Stimulated activated CD4-positive, alpha-beta T cell treated with anti-CD3 and anti-CD28 coated beads, Interleukin-15, amount 100 ng/mL, for 1 hour (primary cell): ENCODE measurements around the gene KANSL1.
A peak's percentile ranks its signal among the peaks of the same experiment; 100 is the strongest.
"Not testable (repeated sequence)": the region's sequence is repeated elsewhere in the genome, so short reads cannot be mapped to it uniquely, and the experiment has no call there.

Source experiments
- DNase-seq, 2 donors: peaks; one replicate each; pipeline ENCODE4 v3.0.0-alpha.2; 2020; ENCODE audit warnings: low read depth in 1 of 2, low spot score in 1 of 2

KANSL1 gene, protein sequence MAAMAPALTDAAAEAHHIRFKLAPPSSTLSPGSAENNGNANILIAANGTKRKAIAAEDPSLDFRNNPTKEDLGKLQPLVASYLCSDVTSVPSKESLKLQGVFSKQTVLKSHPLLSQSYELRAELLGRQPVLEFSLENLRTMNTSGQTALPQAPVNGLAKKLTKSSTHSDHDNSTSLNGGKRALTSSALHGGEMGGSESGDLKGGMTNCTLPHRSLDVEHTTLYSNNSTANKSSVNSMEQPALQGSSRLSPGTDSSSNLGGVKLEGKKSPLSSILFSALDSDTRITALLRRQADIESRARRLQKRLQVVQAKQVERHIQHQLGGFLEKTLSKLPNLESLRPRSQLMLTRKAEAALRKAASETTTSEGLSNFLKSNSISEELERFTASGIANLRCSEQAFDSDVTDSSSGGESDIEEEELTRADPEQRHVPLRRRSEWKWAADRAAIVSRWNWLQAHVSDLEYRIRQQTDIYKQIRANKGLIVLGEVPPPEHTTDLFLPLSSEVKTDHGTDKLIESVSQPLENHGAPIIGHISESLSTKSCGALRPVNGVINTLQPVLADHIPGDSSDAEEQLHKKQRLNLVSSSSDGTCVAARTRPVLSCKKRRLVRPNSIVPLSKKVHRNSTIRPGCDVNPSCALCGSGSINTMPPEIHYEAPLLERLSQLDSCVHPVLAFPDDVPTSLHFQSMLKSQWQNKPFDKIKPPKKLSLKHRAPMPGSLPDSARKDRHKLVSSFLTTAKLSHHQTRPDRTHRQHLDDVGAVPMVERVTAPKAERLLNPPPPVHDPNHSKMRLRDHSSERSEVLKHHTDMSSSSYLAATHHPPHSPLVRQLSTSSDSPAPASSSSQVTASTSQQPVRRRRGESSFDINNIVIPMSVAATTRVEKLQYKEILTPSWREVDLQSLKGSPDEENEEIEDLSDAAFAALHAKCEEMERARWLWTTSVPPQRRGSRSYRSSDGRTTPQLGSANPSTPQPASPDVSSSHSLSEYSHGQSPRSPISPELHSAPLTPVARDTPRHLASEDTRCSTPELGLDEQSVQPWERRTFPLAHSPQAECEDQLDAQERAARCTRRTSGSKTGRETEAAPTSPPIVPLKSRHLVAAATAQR (N-terminal part only)

DNA sequence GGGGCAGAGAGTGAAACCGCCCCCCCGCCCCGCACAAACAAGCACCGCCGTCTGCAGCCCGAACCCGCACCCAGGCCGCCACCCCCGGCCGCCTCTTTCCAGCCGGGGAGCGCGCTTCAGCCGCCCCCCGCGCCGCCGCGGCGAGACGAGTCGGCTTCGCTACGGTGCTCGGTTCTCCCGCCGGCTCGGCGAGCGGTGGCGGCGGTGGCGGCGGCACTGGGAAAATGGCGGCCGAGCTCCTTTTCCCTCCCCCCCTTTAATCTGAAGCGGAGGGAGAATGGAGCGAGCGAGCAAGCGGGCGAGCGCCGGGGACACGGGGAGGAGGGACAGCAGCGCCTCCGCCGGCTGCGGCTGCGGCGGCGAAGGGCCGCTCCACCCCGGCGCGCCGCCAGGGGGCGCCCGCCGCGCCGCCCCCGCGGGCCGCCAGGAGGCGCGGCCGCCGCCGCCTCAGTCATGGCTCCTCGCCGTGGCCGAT is at the start of gene KANSL1:
KANSL1 (minus strand) TSS at position 279 of the 475 bp plus-strand sequence. CDS start 21,286 bp downstream, outside the sequence.
- DNase-seq: peak; percentile 79 to 82

DNA sequence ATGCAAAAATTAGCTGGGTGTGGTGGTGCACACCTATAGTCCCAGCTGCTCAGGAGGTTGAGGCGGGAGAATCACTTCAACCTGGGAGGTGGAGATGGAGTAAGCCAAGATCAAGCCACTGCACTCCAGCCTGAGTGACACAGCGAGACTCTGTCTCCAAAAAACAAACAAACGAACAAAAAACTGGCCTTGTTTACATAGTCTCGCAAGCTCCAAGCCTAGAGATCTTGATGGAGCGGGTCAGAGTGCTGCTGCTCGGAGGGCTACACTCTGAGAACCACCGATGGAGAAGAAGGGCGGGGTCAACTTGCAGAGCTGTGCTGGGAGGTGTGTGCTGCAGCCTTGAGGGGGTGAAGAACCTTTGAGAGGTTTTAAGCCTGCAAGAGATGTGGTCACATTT is 38.1 kb upstream of the KANSL1 start:
- DNase-seq: not testable (repeated sequence)

DNA sequence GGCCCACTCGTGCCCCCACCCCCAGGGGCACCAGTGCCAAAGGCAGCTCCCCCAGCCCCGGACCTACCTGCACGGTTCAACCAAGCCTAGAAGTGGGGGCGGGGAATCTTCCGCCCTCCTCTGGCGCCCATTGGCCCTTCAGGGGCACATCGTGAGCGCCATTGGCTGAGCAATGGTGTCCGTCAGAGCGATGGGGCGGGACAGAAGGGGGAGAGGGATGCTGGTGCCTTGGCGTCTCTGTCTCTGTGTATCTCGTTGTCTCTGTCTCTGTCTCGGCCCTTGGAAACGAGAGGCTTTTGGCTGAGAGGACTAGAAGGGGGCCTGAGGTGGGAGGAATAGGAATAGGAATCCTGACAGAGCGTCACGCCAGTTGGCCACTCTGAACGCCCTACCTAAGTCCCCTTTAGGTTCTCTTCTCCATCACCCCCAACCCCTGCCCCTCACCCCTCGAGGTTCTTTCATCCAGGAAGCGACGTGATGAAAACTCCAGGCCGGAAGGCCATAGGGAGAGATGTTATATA is 32.1 kb upstream of the KANSL1 start:
- DNase-seq: peak; percentile 90 to 92

DNA sequence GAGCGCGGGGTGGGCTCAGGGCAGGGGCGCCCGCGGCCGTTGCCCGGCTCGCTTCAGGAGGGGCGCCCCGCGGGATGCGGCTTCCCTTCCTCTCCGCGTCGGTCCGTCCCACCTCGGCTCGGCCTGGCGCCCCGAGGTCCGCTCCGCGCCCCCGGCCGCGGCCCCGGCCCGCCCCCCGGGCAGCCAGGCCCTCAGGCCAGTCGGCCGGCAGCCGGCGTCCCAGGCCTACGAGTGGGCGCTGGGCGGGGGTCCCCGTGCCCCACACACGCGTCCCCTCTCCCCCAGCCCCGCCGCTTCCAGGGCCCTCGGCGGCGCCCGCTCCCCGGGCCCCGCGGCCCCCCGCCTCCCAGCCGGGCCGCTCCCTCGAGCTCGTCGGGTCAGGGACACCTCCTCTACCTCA is 31.6 kb upstream of the KANSL1 start:
- peak in 1 of 2 donors; percentile 4 for DNase-seq

DNA sequence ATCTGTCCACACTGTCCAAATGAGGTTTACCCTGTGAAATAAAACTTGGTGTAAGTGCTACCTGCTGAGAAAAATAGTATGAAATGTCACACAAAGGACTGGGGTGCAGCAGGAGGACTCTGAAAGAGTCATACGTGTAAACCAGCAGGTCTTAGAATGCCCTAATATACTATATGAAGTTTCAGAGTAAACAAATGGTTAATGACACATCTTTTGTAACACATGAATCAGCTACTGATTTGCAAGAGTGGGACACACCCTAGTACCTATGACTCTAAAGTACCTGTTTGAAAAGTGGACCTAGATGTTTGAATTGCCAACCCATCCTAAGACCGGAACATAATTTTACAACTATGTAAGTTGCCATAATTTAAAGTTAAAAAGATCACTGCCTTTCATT is 29.8 kb upstream of the KANSL1 start:
- DNase-seq: not testable (repeated sequence)

DNA sequence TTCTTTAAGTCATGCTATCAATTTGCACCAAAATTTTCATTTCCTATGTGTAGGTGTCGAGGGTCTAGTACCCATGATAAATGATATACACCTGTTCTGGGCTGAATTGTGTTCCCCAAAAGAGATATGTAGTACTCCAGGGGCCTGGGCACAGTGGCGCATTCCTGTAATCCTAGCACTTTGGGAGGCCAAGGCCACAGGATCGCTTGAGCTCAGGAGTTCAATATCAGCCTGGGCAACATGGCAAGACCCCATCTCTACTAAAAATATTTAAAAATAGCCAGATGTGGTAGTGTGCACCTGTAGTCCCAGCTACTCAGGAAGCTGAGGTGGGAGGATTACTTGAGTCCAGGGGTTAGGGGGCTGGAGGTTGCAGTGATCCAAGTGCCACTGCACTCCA is 23.5 kb upstream of the KANSL1 start:
- DNase-seq: no peak

DNA sequence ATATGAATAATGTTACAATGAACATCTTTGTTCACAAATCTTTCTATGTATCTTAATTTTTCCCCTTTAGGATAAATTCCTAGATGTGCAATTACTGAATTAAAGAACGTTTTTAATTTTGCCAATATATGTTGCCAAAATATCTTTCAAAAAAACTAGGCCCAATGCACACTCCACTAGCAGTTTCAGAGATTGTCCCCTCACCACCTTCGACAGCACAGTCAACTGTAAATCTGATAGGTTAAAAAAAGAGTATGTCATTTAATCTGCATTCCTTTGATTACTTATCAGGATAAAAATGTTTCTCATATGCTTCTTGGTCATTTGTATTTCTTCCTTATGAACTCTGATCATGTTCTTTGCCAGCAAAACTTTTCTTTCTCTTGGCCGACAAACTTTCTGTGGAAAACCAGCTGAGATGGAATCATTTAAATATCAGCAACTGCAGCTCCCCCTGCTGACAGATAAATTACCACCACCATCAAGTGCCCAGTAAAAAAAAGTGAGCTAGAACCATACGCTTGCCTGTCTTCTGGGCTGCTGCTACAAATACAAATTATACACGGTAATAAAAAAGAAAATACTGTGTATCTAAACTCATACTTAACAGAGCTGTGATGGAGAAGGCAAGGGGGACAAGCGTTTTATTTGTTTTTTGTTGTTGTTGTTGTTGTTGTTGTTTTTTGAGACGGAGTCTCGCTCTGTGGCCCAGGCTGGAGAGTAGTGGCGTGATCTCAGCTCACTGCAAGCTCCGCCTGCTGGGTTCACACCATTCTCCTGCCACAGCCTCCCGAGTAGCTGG is 19.6 kb upstream of the KANSL1 start:
- peak in 1 of 2 donors; percentile 36 for DNase-seq

DNA sequence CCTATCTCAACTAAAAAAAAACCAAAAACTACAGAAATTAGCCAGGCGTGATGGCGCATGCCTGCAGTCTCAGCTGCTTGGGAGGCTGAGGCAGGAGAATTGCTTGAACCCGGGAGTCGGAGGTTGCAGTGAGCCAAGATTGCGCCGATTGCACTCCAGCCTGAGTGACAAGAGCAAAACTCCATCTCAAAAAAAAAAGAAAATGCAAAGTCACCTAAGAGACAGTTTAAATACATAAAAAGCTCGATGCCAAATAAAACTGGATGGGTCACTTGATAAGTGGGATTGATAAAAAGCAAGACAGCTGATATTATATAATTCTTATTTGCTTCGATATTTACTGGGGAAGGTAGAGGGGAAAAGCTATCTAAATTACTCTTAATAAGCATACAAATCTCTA is 15.8 kb upstream of the KANSL1 start:
- DNase-seq: no peak

DNA sequence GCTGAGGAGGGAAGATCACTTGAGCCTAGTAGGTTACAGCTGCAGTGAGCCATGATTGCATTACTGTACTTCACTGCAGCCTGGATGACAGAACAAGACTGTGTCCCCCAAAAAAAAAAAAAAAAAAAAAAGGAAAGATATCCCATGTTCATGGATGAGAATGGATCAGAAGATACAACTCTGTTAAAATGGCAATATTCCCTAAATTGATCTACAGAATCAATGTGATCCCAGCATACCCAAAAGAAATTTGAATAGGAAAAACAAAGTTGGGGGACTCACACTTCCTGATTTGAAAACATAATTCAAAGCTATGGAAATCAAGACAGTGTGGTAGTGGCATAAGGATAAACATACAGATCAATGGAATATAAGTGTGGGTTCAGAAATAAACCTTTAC is 12.7 kb upstream of the KANSL1 start:
- no peak for DNase-seq

DNA sequence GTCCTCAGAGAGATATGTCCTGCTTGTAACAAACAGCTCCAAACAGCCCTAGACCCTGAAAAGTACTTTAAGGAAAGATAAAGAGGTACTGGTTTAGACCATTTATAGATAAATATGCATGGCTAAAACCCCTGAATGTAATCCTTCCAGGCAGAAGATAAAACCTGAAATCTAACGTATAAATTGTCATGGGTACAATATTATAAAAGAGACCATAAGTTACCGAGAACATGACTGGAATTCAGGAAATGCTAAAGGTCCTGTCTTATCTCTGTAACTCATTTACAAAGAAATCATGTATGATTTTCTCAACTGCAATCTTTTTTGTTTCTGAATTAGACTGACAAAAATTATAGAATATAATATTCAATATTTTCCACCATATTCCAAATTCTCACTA is 9.2 kb upstream of the KANSL1 start:
- DNase-seq: no peak

DNA sequence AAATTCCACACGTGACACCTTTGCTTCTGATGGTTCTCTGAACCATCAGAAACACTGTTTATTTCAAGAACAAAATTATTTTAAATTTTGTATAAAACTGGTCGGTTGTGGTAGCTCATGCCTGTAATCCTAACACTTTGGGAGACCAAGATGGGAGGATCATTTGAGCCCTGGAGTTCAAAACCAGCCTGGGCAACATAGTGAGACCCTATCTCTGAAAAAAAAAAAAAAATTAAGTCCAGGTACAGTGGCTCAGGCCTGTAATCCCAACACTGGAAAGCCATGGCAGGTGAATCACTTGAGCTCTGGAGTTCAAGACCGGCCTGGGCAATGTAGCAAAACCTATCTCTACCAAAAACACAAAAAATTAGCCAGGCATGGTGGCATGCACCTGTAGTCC is 8.3 kb upstream of the KANSL1 start:
- no peak for DNase-seq

DNA sequence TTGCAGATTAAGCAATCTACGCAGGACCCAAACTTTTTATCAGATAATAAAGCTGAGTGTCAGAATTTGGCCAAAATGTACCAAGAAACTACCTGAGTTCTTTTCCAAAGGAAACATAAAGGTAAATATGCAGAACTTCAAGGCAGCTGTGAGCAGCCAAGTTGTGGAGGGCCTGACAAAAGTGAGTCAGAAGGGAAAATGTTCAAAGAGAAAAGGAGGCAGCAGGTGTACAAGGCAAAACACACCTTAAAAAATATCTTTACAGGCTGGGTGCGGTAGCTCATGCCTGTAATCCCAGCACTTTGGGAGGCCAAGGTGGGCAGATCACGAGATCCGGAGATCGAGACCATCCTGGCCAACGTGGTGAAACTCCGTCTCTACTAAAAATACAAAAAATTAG is 7.0 kb upstream of the KANSL1 start:
- no peak for DNase-seq

DNA sequence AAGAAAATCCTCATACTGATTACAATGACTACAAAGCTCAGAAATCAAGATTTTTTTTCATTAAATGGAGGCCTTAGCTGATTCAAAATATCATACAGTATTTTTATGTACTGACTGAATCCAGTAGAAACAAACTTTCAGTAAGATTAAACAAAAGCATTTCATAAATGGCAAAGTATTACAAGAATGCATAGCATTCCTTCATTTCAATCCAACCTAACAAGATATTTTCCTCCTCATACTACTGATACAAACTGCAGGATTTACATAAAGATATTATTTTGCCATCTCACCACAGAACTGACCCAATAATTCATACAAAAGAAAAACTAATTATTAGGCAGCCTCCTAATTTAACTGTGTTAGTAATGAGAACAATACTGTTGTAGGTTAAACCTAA is 6.2 kb upstream of the KANSL1 start:
- no peak for DNase-seq

DNA sequence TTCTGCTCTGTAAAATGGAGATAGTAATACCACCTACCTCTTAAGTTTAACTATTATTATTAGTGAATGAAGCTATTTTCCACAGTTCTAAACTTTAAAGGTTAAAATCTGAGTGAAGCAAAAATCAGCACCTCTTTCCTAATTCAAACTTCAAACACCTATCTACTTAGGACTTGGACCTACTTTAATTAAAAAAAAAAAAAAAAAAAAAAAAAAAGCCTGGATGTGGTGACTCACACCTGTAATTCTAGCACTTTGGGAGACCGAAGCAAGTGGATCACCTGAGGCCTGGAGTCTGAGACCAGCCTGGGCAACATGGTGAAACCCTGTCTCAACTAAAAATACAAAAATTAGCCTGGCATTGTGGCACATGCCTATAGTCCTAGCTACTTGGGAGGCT is 5.0 kb upstream of the KANSL1 start:
- DNase-seq: no peak

DNA sequence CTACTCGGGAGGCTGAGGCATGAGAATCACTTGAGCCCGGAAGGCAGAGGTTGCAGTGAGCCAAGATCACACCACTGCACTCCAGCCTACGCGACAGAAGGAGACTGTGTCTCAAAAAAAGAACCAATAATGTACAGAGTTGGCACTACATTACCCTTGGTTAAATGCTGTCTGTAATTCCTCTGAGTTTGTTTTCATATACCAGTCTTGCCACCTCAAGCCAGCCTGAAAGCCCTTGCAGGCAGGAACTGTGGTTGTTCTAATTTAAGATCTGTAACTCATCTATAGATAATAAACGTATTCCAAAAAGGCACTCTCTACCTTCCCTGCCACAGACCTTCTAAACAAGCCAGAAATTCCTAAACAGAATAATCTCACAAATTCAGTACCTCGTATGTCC is 4.3 kb upstream of the KANSL1 start:
- no peak for DNase-seq

DNA sequence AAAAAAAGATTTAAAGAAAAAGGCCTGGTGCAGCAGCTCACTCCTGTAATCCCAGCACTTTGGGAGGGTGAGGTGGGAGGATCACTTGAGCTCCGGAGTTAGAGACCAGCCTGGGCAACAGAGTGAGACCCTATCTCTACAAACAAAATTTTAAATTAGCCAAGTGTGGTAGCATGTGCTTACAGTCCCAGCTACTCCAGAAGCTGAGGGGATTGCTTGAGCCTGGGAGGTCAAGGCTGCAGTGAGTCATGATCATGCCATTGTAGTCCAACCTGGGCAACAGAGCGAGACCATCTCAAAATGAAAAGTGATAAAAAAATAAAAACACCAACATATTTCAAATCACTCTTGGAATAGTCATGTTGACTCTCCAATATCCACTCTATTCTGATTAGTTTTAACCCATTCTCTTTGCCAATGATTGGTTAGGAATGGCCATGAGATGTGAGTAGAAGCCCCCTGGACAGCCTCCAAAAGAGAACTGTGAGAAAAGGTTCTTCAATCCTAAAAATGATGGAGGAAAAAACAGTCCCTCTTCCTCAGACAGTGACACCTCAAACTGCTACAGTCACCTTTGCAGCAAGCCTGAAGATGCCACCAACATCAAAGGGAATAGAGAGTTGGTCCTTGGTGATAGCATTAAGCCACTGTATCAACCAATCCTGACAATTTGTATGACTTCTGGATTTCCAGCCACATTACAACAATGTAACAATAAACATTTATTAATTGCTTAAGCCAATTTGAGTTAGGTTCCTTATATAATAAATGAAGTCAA is 2.9 kb upstream of the KANSL1 start:
- no peak for DNase-seq

DNA sequence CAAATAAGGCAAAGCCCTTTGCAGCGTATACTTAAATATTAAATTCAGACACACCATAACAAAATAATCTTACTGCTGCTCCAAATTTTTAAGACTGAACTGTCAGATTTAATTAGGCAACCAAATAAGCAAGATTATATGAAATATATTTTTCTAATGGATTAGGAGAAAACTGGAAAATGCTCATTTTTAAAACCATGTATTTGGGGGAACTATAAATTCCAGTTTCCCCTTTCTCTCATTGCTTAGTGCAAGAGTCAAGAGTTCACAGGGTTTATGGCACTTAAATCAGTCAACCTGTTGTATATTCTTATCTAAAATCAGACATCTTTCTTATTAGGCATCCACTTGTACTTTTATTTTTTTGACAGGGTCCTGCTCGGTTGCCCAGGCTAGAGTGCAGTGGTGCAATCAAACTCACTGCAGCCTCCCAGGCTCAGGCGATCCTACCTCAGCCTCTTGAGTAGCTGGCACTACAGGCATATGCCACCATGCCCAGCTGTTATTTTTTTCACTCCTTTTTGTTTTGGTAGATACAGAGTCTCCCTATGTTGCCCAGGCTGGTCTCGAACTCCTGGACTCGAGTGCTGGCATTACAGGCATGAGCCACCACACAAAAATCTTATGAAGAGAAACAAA is 2.1 kb upstream of the KANSL1 start:
- DNase-seq: no peak

DNA sequence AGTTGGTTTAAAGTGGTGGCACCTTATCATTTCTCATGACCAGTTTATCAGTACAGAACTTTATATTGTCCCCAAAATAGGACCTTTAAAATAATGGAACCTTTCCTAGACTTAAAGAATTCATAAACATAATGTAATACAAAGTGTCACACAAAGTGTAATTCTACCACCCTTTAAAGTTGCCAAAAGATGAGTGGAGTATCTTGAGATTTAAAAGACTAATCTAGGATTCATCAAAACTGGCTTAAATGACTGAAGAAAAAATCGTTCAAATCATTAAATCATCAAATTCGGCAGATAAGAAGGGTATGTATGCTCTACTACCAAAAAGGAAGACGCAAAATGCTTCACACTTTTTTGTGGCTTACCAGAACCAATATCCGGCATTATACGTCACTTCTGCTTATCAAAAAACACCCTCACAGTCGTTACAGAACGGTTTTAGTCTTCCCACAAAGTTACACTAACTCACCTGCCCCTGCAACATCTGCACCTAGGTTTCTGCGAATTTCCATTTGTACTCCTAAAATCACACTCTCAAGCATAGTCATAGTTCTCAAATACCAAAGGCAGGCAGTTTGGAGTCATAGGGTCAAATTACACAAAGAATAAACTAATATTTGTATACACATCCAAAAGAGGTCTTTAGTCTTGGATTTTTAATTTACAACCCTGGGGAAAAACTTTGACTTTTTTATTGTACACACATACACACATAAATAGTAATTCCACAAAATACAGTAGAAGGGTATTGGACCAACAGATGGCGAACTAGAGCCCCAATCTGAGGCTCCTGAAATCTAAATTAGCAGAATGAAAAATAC is 1.4 kb upstream of the KANSL1 start:
- peak in 1 of 2 donors; percentile 22 for DNase-seq
